Measurements from ENCODE around the gene LOXL1. TPM values are rescaled to one million over a fixed set of nuclear protein-coding genes. Genes with fewer than 3 reads are reported as not detected.
A peak's percentile ranks its signal among the peaks of the same experiment; 100 is the strongest.
"Not testable (repeated sequence)": the region's sequence is repeated elsewhere in the genome, so short reads cannot be mapped to it uniquely, and the experiment has no call there.

LOXL1 gene
- total and polyA plus RNA-seq, 3 experiments from 2014 or later, result 1.3 to 3.1 (median 1.5) TPM

DNA sequence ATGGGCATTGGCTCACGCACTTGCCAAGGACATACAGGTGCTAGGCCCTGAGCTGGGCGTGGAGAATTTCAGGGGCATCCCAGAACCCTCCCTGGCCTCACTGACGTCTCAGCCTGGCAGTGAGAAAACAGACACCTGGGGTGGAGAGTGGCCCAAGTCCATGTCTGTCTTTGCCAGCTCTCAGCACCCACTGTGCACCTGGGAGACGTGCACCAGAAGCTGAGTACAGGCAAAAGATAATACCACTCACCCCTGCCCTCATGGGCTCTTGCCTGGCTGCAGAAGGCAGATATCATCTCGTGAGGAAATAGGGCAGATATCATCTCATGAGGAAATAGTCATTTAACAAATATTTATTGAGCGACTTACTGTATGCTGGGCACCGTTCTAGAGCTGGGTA, 8.0 kb downstream of the LOXL1 start:
- Mint-ChIP-seq H3K4me1 (peaks cover 0 to 15% (median under 1%) of the 10 kb centered on the region in 3 donors), H3K27me3 (no peaks in the 10 kb centered on the region), H3K27ac (peak overlapping the region in 1 of 8 donors; percentile 10), H3K4me3 (no peak overlapping the region), H3K36me3 (no peaks in the 10 kb centered on the region), H3K9me3 (no peaks in the 10 kb centered on the region)
- Histone ChIP-seq H3K27ac (ENCODE audit: low read depth, low read length) (no peak overlapping the region), H3K27me3 (ENCODE audit: insufficient read depth, low read length, poor library complexity, severe bottlenecking) (no peaks in the 10 kb centered on the region), H3K9me3 (ENCODE audit: low read length) (no peaks in the 10 kb centered on the region), H3K4me1 (ENCODE audit: insufficient read depth, low read length) (no peaks in the 10 kb centered on the region), H3K36me3 (ENCODE audit: insufficient read depth, low read length) (no peaks in the 10 kb centered on the region), H3K4me3 (ENCODE audit: low read length) (no peak overlapping the region)
- no peak for DNase-seq
- CTCF ChIA-PET, result interaction anchor here (2.2 kb wide), 1 partner anchor 17 kb away, joined by 9 read pairs; no protein-coding TSS in a partner anchor
- POLR2A ChIA-PET, result no interaction called here

DNA sequence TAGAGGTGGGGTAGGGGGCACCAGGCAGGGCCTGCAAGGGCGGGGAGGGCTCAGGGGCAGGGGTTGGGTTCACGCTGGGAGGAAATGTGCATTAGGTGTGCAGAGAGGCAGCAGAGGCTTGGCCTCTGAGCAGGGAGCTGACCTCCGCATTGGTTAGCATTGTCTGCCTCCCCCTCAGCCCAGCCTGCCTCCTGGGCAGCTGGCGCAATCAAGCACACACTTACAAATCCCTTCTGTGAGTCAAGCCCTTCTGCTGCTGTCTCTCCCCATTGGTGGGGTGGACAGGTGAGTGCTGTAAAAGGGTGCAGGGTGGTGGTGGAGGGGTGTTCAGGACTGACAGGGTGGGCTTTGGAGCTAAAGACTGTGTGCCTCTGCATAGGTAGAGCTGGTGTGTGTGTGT, 9.3 kb downstream of the LOXL1 start:
- no peaks in the 10 kb centered on the region for H3K4me1 ChIP-seq (ENCODE audit: insufficient read depth, low read length)
- peaks cover 0 to 21% (median 3%) of the 10 kb centered on the region in 3 donors for H3K4me1 Mint-ChIP-seq
- POLR2A ChIA-PET, result no interaction called here
- no peak overlapping the region for H3K4me3 Mint-ChIP-seq
- DNase-seq, result no peak
- H3K36me3 Mint-ChIP-seq, result no peaks in the 10 kb centered on the region
- H3K9me3 ChIP-seq (ENCODE audit: low read length), result no peaks in the 10 kb centered on the region
- H3K9me3 Mint-ChIP-seq, result no peaks in the 10 kb centered on the region
- no peak overlapping the region for H3K4me3 ChIP-seq (ENCODE audit: low read length)
- no peaks in the 10 kb centered on the region for H3K27me3 ChIP-seq (ENCODE audit: insufficient read depth, low read length, poor library complexity, severe bottlenecking)
- no peak overlapping the region for H3K27ac ChIP-seq (ENCODE audit: low read depth, low read length)
- no peaks in the 10 kb centered on the region for H3K27me3 Mint-ChIP-seq
- peak overlapping the region in 1 of 8 donors; percentile 5 for H3K27ac Mint-ChIP-seq
- no peaks in the 10 kb centered on the region for H3K36me3 ChIP-seq (ENCODE audit: insufficient read depth, low read length)
- CTCF ChIA-PET, result interaction anchor here (2.1 to 2.2 kb wide), 2 partner anchors 8 to 16 kb away, joined by 8 to 9 read pairs; no protein-coding TSS in a partner anchor

DNA sequence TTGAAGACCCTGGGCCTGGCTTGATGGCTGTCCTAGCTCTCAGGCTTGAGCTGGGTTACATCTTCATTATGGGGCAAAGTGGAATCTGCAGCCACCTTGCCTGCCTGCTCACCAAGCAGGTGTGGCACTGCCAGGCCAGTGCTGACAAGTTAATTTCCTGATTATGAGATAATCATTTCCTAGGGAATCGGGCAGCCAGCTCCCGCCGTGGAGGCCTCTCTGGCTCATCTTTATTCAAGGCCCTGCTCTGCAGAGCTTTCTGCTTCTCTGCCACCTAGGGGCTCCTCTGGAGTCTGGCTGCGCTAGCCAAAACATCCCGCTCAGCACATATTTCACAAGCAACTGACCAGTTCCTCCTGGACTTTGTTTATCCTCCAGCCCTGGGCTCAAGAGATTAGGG, 9.9 kb downstream of the LOXL1 start:
- no peak overlapping the region for H3K4me3 Mint-ChIP-seq
- POLR2A ChIA-PET, result no interaction called here
- Histone ChIP-seq H3K27ac (ENCODE audit: low read depth, low read length) (no peak overlapping the region), H3K9me3 (ENCODE audit: low read length) (no peaks in the 10 kb centered on the region), H3K27me3 (ENCODE audit: insufficient read depth, low read length, poor library complexity, severe bottlenecking) (no peaks in the 10 kb centered on the region), H3K36me3 (ENCODE audit: insufficient read depth, low read length) (no peaks in the 10 kb centered on the region), H3K4me3 (ENCODE audit: low read length) (no peak overlapping the region), H3K4me1 (ENCODE audit: insufficient read depth, low read length) (no peaks in the 10 kb centered on the region)
- CTCF ChIA-PET, result interaction anchor here (2.1 kb wide), 2 partner anchors 8 to 15 kb away, joined by 5 to 8 read pairs; no protein-coding TSS in a partner anchor
- H3K27ac Mint-ChIP-seq, result no peak overlapping the region
- no peaks in the 10 kb centered on the region for H3K27me3 Mint-ChIP-seq
- no peak for DNase-seq
- H3K9me3 Mint-ChIP-seq, result no peaks in the 10 kb centered on the region
- peaks cover 0 to 23% (median 3%) of the 10 kb centered on the region in 3 donors for H3K4me1 Mint-ChIP-seq
- H3K36me3 Mint-ChIP-seq, result no peaks in the 10 kb centered on the region

DNA sequence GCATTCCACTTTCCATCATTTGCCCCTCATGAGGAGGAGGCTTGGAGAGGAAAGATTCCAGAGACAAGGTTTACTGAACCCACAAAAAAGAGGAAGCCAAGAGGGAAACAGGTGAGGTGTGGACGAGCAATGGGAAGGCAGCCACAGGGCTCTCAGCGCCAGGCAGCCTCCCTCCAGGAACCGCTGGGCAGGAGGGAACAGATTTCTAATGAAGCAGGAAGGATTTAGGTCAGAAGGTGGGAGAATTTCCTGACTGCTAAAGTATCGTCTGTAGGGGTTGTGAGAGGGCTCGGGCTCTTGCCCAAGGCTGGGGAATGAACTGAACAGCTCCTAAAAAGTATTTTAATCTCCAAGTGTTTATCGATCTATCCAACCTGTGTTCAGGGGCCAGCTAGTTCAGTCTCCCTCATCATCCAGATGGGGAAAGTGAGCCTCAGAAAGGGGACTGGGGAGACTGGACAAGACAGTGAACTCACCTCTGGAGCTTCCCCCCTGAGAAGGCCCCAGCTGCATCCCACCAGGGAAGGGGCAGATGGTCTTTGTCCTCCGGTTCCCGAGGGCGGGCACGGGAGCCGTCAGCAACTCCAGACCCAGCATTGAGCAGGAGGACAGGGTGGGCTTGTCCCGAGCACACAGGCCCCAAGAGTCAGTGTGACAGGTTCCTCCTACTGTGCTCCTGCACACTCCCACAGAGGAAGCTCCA, 10.5 kb downstream of the LOXL1 start:
- POLR2A ChIA-PET, result no interaction called here
- no peaks in the 10 kb centered on the region for H3K27me3 Mint-ChIP-seq
- H3K36me3 ChIP-seq (ENCODE audit: insufficient read depth, low read length), result no peaks in the 10 kb centered on the region
- peaks cover 5% of the 10 kb centered on the region for H3K4me1 ChIP-seq (ENCODE audit: insufficient read depth, low read length)
- H3K4me1 Mint-ChIP-seq, result peaks cover 5 to 24% (median 7%) of the 10 kb centered on the region in 3 donors
- H3K27me3 ChIP-seq (ENCODE audit: insufficient read depth, low read length, poor library complexity, severe bottlenecking), result no peaks in the 10 kb centered on the region
- H3K4me3 Mint-ChIP-seq, result no peak overlapping the region
- DNase-seq, result no peak
- no peaks in the 10 kb centered on the region for H3K9me3 Mint-ChIP-seq
- CTCF ChIA-PET, result interaction anchor here (2.1 kb wide), 2 partner anchors 9 to 14 kb away, joined by 5 to 8 read pairs; no protein-coding TSS in a partner anchor
- H3K9me3 ChIP-seq (ENCODE audit: low read length), result no peaks in the 10 kb centered on the region
- no peak overlapping the region for H3K4me3 ChIP-seq (ENCODE audit: low read length)
- H3K36me3 Mint-ChIP-seq, result no peaks in the 10 kb centered on the region
- no peak overlapping the region for H3K27ac ChIP-seq (ENCODE audit: low read depth, low read length)
- H3K27ac Mint-ChIP-seq, result peak overlapping the region in 1 of 8 donors; percentile 79

DNA sequence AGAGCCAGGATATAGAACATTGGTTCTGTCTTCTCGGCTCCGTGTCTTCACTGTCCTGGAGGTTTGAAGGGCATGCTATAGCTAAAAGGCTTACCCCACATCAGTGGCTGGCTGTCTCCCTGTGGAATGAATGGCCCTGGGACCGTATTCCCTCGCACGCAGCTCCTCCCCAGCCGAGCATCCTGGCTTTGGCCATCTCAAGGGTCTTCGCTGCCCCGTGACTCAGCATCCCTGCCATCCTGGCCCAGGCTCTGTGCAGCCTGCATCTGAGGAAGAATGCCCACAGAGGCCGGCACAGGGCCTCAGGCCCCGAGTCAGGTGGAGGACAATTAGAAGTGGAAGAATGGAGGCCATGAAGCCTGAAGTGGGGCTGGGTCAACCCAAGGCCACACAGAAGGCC, 11.0 kb downstream of the LOXL1 start:
- Histone ChIP-seq H3K4me3 (ENCODE audit: low read length) (no peak overlapping the region), H3K27me3 (ENCODE audit: insufficient read depth, low read length, poor library complexity, severe bottlenecking) (no peaks in the 10 kb centered on the region), H3K27ac (ENCODE audit: low read depth, low read length) (no peak overlapping the region), H3K9me3 (ENCODE audit: low read length) (no peaks in the 10 kb centered on the region), H3K4me1 (ENCODE audit: insufficient read depth, low read length) (peaks cover 11% of the 10 kb centered on the region), H3K36me3 (ENCODE audit: insufficient read depth, low read length) (no peaks in the 10 kb centered on the region)
- Mint-ChIP-seq H3K9me3 (no peaks in the 10 kb centered on the region), H3K4me3 (no peak overlapping the region), H3K27ac (no peak overlapping the region), H3K27me3 (no peaks in the 10 kb centered on the region), H3K36me3 (no peaks in the 10 kb centered on the region), H3K4me1 (peaks cover 11 to 29% (median 13%) of the 10 kb centered on the region in 3 donors)
- POLR2A ChIA-PET, result no interaction called here
- CTCF ChIA-PET, result interaction anchor here (2.1 kb wide), 2 partner anchors 10 to 14 kb away, joined by 5 to 8 read pairs; no protein-coding TSS in a partner anchor
- no peak for DNase-seq

DNA sequence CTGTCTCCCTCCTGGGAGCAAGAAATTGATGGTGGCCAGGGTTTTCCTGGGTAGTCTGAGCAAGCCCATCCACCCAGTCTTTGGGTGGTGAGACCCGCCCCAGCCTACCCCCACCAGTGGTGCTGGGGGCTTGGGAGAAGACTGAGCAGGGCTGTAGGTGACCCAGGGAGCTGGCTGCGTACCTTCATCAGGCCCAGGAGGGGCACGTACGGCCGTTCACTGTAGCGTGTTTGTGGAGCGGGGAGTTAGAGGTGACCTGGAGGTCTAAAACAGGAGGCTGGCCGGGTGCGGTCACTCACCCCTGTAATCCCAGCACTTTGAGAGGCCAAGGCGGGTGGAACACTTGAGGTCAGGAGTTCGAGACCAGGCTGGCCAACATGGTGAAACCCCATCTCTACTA, 11.5 kb downstream of the LOXL1 start:
- H3K9me3 ChIP-seq (ENCODE audit: low read length), result no peaks in the 10 kb centered on the region
- DNase-seq, result no peak
- no peaks in the 10 kb centered on the region for H3K9me3 Mint-ChIP-seq
- H3K4me1 Mint-ChIP-seq, result peaks cover 15 to 34% (median 17%) of the 10 kb centered on the region in 3 donors
- POLR2A ChIA-PET, result no interaction called here
- no peak overlapping the region for H3K27ac ChIP-seq (ENCODE audit: low read depth, low read length)
- CTCF ChIA-PET, result interaction anchor here (2.1 kb wide), 2 partner anchors 10 to 13 kb away, joined by 5 to 8 read pairs; no protein-coding TSS in a partner anchor
- peaks cover 15% of the 10 kb centered on the region for H3K4me1 ChIP-seq (ENCODE audit: insufficient read depth, low read length)
- no peak overlapping the region for H3K4me3 Mint-ChIP-seq
- H3K27ac Mint-ChIP-seq, result no peak overlapping the region
- H3K27me3 ChIP-seq (ENCODE audit: insufficient read depth, low read length, poor library complexity, severe bottlenecking), result no peaks in the 10 kb centered on the region
- no peaks in the 10 kb centered on the region for H3K27me3 Mint-ChIP-seq
- no peaks in the 10 kb centered on the region for H3K36me3 ChIP-seq (ENCODE audit: insufficient read depth, low read length)
- H3K4me3 ChIP-seq (ENCODE audit: low read length), result no peak overlapping the region
- H3K36me3 Mint-ChIP-seq, result no peaks in the 10 kb centered on the region

DNA sequence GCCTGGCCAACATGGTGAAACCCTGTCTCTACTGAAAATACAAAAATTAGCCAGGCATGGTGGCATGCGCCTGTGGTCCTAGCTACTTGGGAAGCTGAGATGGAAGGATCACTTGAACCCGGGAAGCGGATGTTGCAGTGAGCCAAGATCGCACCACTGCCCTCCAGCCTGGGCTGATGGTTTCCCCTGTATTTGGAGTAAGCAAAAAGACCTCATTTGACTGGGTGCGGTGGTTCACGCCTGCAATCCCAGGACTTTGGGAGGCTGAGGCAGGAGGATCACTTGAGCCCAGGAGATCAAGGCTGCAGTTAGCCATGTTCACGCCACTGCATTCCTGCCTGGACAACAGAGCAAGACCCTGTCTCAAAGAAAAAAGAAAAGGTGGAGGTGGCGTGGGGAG, 12.3 kb downstream of the LOXL1 start:
- H3K4me3 ChIP-seq (ENCODE audit: low read length); H3K9me3 ChIP-seq (ENCODE audit: low read length); DNase-seq; H3K4me3 Mint-ChIP-seq; H3K27me3 Mint-ChIP-seq; H3K27me3 ChIP-seq (ENCODE audit: insufficient read depth, low read length, poor library complexity, severe bottlenecking); POLR2A ChIA-PET; H3K36me3 Mint-ChIP-seq; H3K36me3 ChIP-seq (ENCODE audit: insufficient read depth, low read length); H3K9me3 Mint-ChIP-seq; H3K27ac ChIP-seq (ENCODE audit: low read depth, low read length): not testable (repeated sequence)
- Mint-ChIP-seq H3K4me1 (peaks cover 16 to 39% (median 18%) of the 10 kb centered on the region in 3 donors), H3K27ac (peak overlapping the region in 1 of 8 donors; percentile 52)
- H3K4me1 ChIP-seq (ENCODE audit: insufficient read depth, low read length), result peaks cover 20% of the 10 kb centered on the region
- CTCF ChIA-PET, result interaction anchor here (1.2 to 2.1 kb wide), 2 partner anchors 11 to 21 kb away, joined by 4 to 7 read pairs; no protein-coding TSS in a partner anchor

DNA sequence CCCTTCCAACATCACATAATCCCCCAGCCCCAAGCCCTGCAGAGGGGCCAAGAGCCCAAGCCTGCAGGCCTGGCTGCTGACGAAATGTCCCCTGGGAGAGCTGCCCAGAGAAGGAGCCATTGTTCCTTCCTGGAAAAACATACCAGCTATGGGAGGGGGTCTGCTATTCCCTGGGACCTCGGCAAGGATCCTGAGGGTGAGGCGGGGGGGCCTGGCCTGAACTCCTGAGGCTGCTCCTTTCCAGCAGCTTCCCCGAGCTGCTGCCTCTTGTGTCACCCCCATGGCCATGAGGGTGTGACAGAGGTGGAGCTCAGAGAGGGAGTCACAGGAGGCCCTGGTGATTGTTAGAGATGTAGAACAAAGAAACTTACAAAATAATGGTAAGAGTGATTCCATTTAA, 12.9 kb downstream of the LOXL1 start:
- H3K9me3 ChIP-seq (ENCODE audit: low read length), result no peaks in the 10 kb centered on the region
- no peaks in the 10 kb centered on the region for H3K36me3 ChIP-seq (ENCODE audit: insufficient read depth, low read length)
- ChIA-PET CTCF (interaction anchor here (1.2 to 2.1 kb wide), 3 partner anchors 10 to 20 kb away, joined by 3 to 7 read pairs (median 4); no protein-coding TSS in a partner anchor), POLR2A (no interaction called here)
- peaks cover 16 to 39% (median 18%) of the 10 kb centered on the region in 3 donors for H3K4me1 Mint-ChIP-seq
- H3K4me3 Mint-ChIP-seq, result no peak overlapping the region
- peak overlapping the region in 4 of 8 donors; percentile 45 to 85 (median 66) for H3K27ac Mint-ChIP-seq
- no peaks in the 10 kb centered on the region for H3K27me3 ChIP-seq (ENCODE audit: insufficient read depth, low read length, poor library complexity, severe bottlenecking)
- no peak for DNase-seq
- no peak overlapping the region for H3K27ac ChIP-seq (ENCODE audit: low read depth, low read length)
- H3K9me3 Mint-ChIP-seq, result no peaks in the 10 kb centered on the region
- H3K36me3 Mint-ChIP-seq, result no peaks in the 10 kb centered on the region
- H3K27me3 Mint-ChIP-seq, result no peaks in the 10 kb centered on the region
- no peak overlapping the region for H3K4me3 ChIP-seq (ENCODE audit: low read length)
- peaks cover 20% of the 10 kb centered on the region for H3K4me1 ChIP-seq (ENCODE audit: insufficient read depth, low read length)
